ENCODE measurements around the gene NBPF6.
"Not testable (repeated sequence)": the region's sequence is repeated elsewhere in the genome, so short reads cannot be mapped to it uniquely, and the experiment has no call there.

The NBPF6 gene

GRCh38 chr1:108450043-108450442 lies at the start of gene NBPF6:
TSS of gene NBPF6 (plus strand) at chr1:108450343. CDS start at chr1:108450602, 259 bp downstream.
- DNase-seq (ENCODE audit: low read depth); in situ Hi-C loops (cut with HindIII; ENCODE audit: low sequenced_read_pairs): not testable (repeated sequence)

GRCh38 chr1:108411098-108411833 lies 38.9 kb upstream of the NBPF6 start:
- in situ Hi-C loops (cut with HindIII; ENCODE audit: low sequenced_read_pairs); DNase-seq (ENCODE audit: low read depth); H3K4me3 ChIP-seq (ENCODE audit: low read depth, low read length): not testable (repeated sequence)

More at GRCh38 chr1:108450043-108450442, at the start of gene NBPF6:
- H3K4me3 ChIP-seq (ENCODE audit: low read depth, low read length): not testable (repeated sequence)

- H3K4me3 ChIP-seq (ENCODE audit: low read depth, low read length); DNase-seq (ENCODE audit: low read depth); in situ Hi-C loops (cut with HindIII; ENCODE audit: low sequenced_read_pairs): not testable (repeated sequence)
Measured at GRCh38 chr1:108420129-108420528, 30.0 kb upstream of the NBPF6 start.

GRCh38 chr1:108421061-108421916 lies 28.9 kb upstream of the NBPF6 start:
- DNase-seq (ENCODE audit: low read depth); in situ Hi-C loops (cut with HindIII; ENCODE audit: low sequenced_read_pairs); H3K4me3 ChIP-seq (ENCODE audit: low read depth, low read length): not testable (repeated sequence)

GRCh38 chr1:108426877-108427276 lies 23.3 kb upstream of the NBPF6 start:
- in situ Hi-C loops (cut with HindIII; ENCODE audit: low sequenced_read_pairs); DNase-seq (ENCODE audit: low read depth); H3K4me3 ChIP-seq (ENCODE audit: low read depth, low read length): not testable (repeated sequence)

GRCh38 chr1:108432002-108432401 lies 18.1 kb upstream of the NBPF6 start:
- DNase-seq (ENCODE audit: low read depth); in situ Hi-C loops (cut with HindIII; ENCODE audit: low sequenced_read_pairs); H3K4me3 ChIP-seq (ENCODE audit: low read depth, low read length): not testable (repeated sequence)

- in situ Hi-C loops (cut with HindIII; ENCODE audit: low sequenced_read_pairs); H3K4me3 ChIP-seq (ENCODE audit: low read depth, low read length); DNase-seq (ENCODE audit: low read depth): not testable (repeated sequence)
Measured at GRCh38 chr1:108433404-108433803, 16.7 kb upstream of the NBPF6 start.

- in situ Hi-C loops (cut with HindIII; ENCODE audit: low sequenced_read_pairs); H3K4me3 ChIP-seq (ENCODE audit: low read depth, low read length); DNase-seq (ENCODE audit: low read depth): not testable (repeated sequence)
Measured at GRCh38 chr1:108438536-108438935, 11.6 kb upstream of the NBPF6 start.

GRCh38 chr1:108454521-108454920 lies 4.4 kb downstream of the NBPF6 start:
- in situ Hi-C loops (cut with HindIII; ENCODE audit: low sequenced_read_pairs); DNase-seq (ENCODE audit: low read depth); H3K4me3 ChIP-seq (ENCODE audit: low read depth, low read length): not testable (repeated sequence)

- H3K4me3 ChIP-seq (ENCODE audit: low read depth, low read length); in situ Hi-C loops (cut with HindIII; ENCODE audit: low sequenced_read_pairs); DNase-seq (ENCODE audit: low read depth): not testable (repeated sequence)
Measured at GRCh38 chr1:108458661-108459060, 8.5 kb downstream of the NBPF6 start.

- H3K4me3 ChIP-seq (ENCODE audit: low read depth, low read length); DNase-seq (ENCODE audit: low read depth); in situ Hi-C loops (cut with HindIII; ENCODE audit: low sequenced_read_pairs): not testable (repeated sequence)
Measured at GRCh38 chr1:108461758-108462157, 11.6 kb downstream of the NBPF6 start.

- DNase-seq (ENCODE audit: low read depth); H3K4me3 ChIP-seq (ENCODE audit: low read depth, low read length); in situ Hi-C loops (cut with HindIII; ENCODE audit: low sequenced_read_pairs): not testable (repeated sequence)
Measured at GRCh38 chr1:108463962-108464361, 13.8 kb downstream of the NBPF6 start.

GRCh38 chr1:108466166-108466565 lies 16.0 kb downstream of the NBPF6 start:
- DNase-seq (ENCODE audit: low read depth); in situ Hi-C loops (cut with HindIII; ENCODE audit: low sequenced_read_pairs); H3K4me3 ChIP-seq (ENCODE audit: low read depth, low read length): not testable (repeated sequence)

GRCh38 chr1:108467155-108467554 lies 17.0 kb downstream of the NBPF6 start:
- H3K4me3 ChIP-seq (ENCODE audit: low read depth, low read length); DNase-seq (ENCODE audit: low read depth); in situ Hi-C loops (cut with HindIII; ENCODE audit: low sequenced_read_pairs): not testable (repeated sequence)

GRCh38 chr1:108470750-108471149 lies 20.6 kb downstream of the NBPF6 start:
- in situ Hi-C loops (cut with HindIII; ENCODE audit: low sequenced_read_pairs); DNase-seq (ENCODE audit: low read depth); H3K4me3 ChIP-seq (ENCODE audit: low read depth, low read length): not testable (repeated sequence)

GRCh38 chr1:108474516-108474915 lies 24.4 kb downstream of the NBPF6 start:
- in situ Hi-C loops (cut with HindIII; ENCODE audit: low sequenced_read_pairs); H3K4me3 ChIP-seq (ENCODE audit: low read depth, low read length); DNase-seq (ENCODE audit: low read depth): not testable (repeated sequence)
